ENCODE data around the gene CD164L2. TPM values are rescaled to one million over a fixed set of nuclear protein-coding genes. Genes with fewer than 3 reads are reported as not detected.

The CD164L2 gene
- total RNA-seq, 1 donor from 2014 or later: 0.16 TPM

DNA sequence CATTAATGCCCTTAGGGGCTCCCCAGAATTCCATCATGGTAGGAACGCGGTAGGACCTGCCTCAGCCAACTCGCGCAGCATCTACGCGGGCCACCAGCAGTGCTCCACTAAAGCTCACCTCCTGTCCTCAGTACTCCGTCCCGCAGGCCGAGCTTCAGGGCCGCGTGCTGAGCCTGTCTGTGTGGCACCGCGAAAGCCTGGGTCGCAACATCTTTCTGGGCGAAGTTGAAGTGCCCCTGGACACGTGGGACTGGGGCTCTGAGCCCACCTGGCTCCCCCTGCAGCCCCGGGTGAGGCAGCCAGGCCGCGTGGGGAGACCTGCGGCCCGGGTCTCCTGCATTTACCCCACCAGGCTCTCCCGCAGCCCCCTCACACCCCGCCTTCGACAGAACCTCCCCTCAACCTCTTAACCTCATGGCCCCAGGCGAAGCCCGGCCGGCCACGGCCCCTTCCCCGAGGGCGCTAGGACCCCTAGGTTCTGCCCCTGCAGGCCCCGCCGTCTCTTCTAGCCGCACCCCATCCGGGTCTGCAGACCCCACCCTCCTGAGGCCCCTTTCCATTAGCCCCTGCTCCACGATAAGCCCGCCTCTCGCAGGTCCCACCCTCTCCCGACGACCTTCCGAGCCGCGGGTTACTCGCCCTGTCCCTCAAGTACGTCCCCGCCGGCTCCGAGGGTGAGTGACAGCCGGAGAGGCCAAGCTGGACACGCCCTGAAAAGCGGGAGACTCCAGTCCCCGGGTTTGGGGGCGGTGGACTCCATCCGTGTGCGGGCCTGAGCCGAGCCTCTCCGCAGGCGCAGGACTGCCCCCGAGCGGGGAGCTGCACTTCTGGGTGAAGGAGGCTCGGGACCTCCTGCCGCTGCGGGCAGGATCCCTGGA lies 32.2 kb downstream of the CD164L2 start:
- peaks cover 26% of the 10 kb centered on the region for H3K36me3 Mint-ChIP-seq (ENCODE audit: low read depth)
- TF ChIP-seq, protein P1, sequence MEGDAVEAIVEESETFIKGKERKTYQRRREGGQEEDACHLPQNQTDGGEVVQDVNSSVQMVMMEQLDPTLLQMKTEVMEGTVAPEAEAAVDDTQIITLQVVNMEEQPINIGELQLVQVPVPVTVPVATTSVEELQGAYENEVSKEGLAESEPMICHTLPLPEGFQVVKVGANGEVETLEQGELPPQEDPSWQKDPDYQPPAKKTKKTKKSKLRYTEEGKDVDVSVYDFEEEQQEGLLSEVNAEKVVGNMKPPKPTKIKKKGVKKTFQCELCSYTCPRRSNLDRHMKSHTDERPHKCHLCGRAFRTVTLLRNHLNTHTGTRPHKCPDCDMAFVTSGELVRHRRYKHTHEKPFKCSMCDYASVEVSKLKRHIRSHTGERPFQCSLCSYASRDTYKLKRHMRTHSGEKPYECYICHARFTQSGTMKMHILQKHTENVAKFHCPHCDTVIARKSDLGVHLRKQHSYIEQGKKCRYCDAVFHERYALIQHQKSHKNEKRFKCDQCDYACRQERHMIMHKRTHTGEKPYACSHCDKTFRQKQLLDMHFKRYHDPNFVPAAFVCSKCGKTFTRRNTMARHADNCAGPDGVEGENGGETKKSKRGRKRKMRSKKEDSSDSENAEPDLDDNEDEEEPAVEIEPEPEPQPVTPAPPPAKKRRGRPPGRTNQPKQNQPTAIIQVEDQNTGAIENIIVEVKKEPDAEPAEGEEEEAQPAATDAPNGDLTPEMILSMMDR (IDR thresholded peaks at IDR 0.05): no peak
- H3K4me1 Mint-ChIP-seq: peaks cover 20% of the 10 kb centered on the region
- CTCF ChIA-PET: interaction anchor here (1.2 kb wide), 1 partner anchor 9 kb away, joined by 3 read pairs; the partner anchor contains the start of gene SYTL1
- no peaks in the 10 kb centered on the region for H3K9me3 Mint-ChIP-seq
- intact Hi-C loops (cut with micrococcal nuclease): no loop called here
- H3K27me3 Mint-ChIP-seq: no peaks in the 10 kb centered on the region
- POLR2A ChIA-PET: interaction anchor here (0.5 to 9.1 kb wide), 3 partner anchors 8 to 826 kb away, joined by 4 to 75 read pairs (median 22); partner anchors contain the start of genes PTAFR and SYTL1
- no peak overlapping the region for H3K4me3 Mint-ChIP-seq
- DNase-seq (no peak), ATAC-seq (ENCODE audit: low read depth) (no peak)
- no peak overlapping the region for H3K27ac Mint-ChIP-seq

DNA sequence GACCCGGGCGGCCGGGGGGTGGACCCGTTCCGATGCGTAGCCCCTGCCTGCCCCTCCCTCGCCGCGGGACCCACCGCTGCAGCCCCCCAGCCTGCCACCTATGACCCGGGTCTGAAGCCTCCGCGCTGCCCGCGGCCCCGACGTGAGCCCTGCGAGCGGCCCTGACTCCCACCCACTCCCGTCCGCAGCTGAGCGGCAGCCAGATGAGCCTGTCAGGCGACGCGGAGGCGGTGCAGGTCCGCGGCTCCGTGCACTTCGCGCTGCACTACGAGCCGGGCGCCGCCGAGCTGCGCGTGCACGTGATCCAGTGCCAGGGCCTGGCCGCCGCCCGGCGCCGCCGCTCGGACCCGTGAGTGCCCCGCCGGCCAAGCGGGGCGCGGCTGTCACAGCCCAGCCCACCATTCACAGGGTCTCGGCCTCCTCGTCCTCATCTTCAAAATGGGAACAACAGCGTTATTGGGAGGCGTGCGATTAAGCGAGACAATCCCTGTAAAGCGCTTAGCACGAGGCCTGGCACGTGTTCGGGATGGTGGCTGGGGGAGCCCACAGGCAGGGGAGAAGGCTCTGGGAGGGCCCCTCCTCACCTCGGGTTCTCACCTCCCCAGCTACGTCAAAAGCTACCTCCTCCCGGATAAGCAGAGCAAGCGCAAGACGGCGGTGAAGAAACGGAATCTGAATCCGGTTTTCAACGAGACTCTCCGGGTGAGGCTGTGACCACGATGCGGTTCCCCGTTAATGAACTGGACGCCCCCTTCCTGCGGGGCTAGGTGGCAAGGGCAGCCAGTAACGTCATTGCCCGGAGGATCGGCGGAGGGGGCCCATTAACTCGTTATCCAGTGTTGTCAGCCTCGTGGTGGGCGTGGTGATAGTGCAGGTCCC lies 33.1 kb downstream of the CD164L2 start:
- no peak overlapping the region for H3K27ac Mint-ChIP-seq
- CTCF ChIA-PET: interaction anchor here (1.5 kb wide), 2 partner anchors 8 to 18 kb away, joined by 6 to 11 read pairs; no protein-coding TSS in a partner anchor
- TF ChIP-seq, protein P1 (IDR thresholded peaks at IDR 0.05): no peak
- POLR2A ChIA-PET: interaction anchor here (0.8 to 1.9 kb wide), 5 partner anchors 9 to 375 kb away, joined by 3 to 22 read pairs (median 4); partner anchors contain the start of gene SYTL1
- intact Hi-C loops (cut with micrococcal nuclease): loop anchor here (1.0 to 10.0 kb wide), 2 partner anchors 9 to 655 kb away; partner anchors contain the start of gene ARID1A
- H3K4me3 Mint-ChIP-seq: peak overlapping the region; percentile 44
- DNase-seq (no peak), ATAC-seq (ENCODE audit: low read depth) (peak; percentile 76)
- H3K27me3 Mint-ChIP-seq: no peaks in the 10 kb centered on the region
- H3K9me3 Mint-ChIP-seq: no peaks in the 10 kb centered on the region
- H3K4me1 Mint-ChIP-seq: peaks cover 15% of the 10 kb centered on the region
- H3K36me3 Mint-ChIP-seq (ENCODE audit: low read depth): peaks cover 28% of the 10 kb centered on the region

DNA sequence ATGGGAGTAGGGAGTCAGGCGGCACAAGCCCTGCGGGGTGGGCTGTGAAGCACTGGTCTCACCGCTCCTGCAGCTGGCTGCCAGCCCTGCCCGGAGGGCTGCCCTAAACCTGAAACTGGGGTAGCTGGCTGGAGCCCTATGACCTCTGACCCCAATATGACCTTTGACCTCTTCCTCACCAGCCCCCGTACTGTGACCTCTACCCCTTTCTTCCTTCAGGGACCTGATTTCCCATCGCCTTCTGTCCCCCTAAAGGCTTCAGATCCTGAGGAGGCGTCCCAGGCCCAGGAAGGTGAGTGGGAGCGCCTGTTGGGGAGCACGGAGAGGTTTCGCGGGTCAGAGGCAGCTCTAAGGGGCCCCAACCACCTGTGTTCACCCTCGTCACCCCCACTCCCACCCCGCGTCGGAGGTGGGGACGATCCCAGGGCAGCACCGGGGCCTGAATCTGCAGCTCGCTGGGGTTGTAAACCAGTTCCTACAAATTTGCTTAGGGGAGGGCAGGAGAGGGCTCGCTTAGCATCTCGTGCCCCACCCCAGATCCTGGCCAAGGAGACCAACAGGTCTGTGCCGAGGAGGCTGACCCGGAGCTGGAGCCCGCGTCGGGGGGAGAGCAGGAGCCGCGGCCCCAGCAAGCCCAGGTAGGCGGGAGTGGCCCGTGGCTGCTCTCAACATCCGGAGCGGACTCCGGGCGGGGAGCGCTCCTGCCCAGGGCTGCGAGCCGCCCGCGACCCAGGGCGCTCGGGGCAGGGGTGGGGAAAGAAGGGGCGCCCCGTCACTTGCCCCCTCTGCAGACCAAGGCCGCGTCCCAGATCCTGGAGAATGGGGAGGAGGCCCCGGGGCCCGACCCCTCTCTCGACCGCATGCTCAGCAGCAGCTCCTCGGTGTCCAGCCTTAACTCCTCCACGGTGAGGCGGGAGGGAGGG lies 34.0 kb downstream of the CD164L2 start:
- H3K36me3 Mint-ChIP-seq (ENCODE audit: low read depth): peaks cover 30% of the 10 kb centered on the region
- TF ChIP-seq, protein P1 (IDR thresholded peaks at IDR 0.05): no peak
- H3K27me3 Mint-ChIP-seq: no peaks in the 10 kb centered on the region
- ATAC-seq (ENCODE audit: low read depth) (peak; percentile 84), DNase-seq (no peak)
- peak overlapping the region; percentile 77 for H3K4me3 Mint-ChIP-seq
- peaks cover 20% of the 10 kb centered on the region for H3K4me1 Mint-ChIP-seq
- H3K9me3 Mint-ChIP-seq: no peaks in the 10 kb centered on the region
- POLR2A ChIA-PET: interaction anchor here (0.6 to 1.9 kb wide), 7 partner anchors 8 to 487 kb away, joined by 3 to 22 read pairs (median 4); partner anchors contain the start of gene SYTL1
- CTCF ChIA-PET: interaction anchor here (1.5 kb wide), 2 partner anchors 8 to 17 kb away, joined by 6 to 11 read pairs; no protein-coding TSS in a partner anchor
- no peak overlapping the region for H3K27ac Mint-ChIP-seq
- intact Hi-C loops (cut with micrococcal nuclease): loop anchor here (1.0 to 10.0 kb wide), 2 partner anchors 8 to 654 kb away; partner anchors contain the start of gene ARID1A

DNA sequence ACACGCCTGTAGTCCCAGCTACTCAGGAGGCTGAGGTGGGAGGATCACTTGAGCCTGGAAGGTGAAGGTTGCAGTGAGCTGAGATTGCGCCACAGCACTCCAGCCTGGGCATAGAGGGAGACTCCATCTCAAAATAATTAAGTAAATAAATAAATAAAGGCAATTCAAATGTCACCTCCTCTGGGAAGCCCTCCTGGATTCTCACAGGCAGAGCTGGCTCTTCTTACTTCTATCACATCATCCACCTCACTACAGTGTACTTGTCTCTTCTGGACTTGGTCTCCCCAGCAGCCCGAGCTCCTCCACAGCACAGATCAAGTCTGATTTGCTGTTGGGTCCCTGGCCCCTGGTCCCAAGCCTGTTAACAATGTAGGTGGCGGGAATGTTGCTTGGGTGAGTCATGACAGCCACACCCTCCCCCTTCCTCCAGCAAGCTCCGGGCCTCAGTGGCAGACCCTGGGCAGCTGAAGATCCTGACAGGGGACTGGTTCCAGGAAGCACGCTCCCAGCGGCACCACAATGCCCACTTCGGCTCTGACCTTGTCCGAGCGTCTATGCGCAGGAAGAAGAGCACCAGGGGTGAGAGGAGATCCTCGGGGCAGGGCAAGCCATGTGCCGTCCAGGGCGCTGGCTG lies 36.0 kb downstream of the CD164L2 start:
- H3K9me3 Mint-ChIP-seq: no peaks in the 10 kb centered on the region
- H3K4me1 Mint-ChIP-seq: peaks cover 40% of the 10 kb centered on the region
- ChIA-PET CTCF (interaction anchor here (1.5 to 2.1 kb wide), 2 partner anchors 19 to 51 kb away, joined by 3 to 6 read pairs; partner anchors contain the start of gene MAP3K6), POLR2A (interaction anchor here (0.6 kb wide), 1 partner anchor 35 kb away, joined by 5 read pairs; no protein-coding TSS in a partner anchor)
- no peak overlapping the region for H3K27ac Mint-ChIP-seq
- DNase-seq (no peak), ATAC-seq (ENCODE audit: low read depth) (no peak)
- TF ChIP-seq, protein P1 (IDR thresholded peaks at IDR 0.05): no peak
- intact Hi-C loops (cut with micrococcal nuclease): loop anchor here (10.0 kb wide), 1 partner anchor 652 kb away; the partner anchor contains the start of gene ARID1A
- H3K4me3 Mint-ChIP-seq: no peak overlapping the region
- no peaks in the 10 kb centered on the region for H3K27me3 Mint-ChIP-seq
- peaks cover 33% of the 10 kb centered on the region for H3K36me3 Mint-ChIP-seq (ENCODE audit: low read depth)

Data from activated B cell treated with CpG ODN at 0.5 μM for 24 hours (primary cell).